ENCODE data around the gene ANAPC4.

ANAPC4 gene

DNA sequence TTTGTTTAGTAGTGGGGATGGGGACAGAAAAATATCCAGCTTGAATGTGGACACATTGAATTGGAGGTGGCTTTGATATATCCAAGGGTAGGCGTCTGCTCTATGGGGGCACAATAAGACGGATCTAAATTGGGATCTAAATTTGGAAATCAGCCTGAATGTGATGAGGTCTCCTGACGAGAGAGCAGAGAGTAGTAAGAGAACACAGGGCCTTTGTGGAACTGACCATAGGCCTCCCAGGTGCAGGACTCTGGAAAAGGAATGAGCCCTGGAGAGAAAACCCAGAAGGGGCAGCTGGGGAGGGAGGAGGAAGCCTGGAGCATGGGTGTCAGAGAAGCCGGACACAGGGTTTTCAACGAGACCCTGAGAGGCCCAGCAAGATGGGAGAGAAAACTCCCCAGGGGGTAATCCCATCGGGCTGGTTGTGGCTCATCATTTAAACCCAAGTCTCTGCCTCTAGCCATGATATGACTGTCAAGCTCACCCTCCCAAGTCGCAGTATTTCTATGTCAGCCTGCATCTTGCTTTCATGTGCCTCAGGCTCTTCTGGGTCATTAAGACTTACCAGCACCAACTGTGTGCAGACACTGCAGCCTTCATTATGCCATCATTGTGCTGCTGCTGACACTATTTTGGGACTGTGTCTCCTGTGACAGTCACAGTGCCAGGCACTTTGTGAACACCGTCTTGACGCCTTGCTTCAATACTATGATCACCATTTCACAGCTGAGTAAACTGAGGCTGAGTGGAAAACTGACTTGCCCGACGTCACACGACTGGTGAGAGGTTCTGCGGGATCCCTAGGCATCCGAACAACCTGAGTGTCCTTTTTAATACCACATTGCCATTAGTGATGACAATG lies 57.1 kb downstream of the ANAPC4 start:
- DNase-seq, result no peak

GRCh38 chr4:25437926-25438325 lies 60.9 kb downstream of the ANAPC4 start:
- no peak for DNase-seq

GRCh38 chr4:25439918-25440477 lies 62.9 kb downstream of the ANAPC4 start:
- peak; percentile 58 for DNase-seq

DNA sequence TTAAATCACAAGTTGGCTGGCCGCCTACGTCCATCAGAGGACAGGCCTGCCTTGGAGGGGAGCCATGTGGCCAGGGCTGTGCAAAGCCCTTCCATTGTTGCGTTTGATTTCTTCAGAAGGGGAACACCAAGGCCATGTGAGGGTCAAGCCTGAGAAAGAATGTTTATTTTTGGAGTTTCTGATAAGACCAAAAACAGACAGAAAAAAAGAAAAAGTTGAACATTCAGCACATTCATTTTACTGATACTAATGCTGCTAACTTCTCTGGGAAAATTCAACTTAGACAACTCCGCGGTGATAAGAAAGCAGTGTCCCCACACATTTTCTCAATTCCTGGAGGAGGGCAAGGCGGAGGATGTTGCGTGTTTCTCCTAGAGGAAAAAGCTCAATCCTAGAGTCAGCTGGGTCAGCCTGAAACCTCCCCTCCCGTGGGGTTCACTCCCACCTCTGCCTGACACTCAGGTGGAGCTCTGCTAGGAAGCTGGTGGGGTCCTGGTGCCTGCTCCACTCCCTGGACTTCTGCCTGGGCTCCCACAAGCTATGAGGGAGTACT lies 63.5 kb downstream of the ANAPC4 start:
- no peak for DNase-seq

DNA sequence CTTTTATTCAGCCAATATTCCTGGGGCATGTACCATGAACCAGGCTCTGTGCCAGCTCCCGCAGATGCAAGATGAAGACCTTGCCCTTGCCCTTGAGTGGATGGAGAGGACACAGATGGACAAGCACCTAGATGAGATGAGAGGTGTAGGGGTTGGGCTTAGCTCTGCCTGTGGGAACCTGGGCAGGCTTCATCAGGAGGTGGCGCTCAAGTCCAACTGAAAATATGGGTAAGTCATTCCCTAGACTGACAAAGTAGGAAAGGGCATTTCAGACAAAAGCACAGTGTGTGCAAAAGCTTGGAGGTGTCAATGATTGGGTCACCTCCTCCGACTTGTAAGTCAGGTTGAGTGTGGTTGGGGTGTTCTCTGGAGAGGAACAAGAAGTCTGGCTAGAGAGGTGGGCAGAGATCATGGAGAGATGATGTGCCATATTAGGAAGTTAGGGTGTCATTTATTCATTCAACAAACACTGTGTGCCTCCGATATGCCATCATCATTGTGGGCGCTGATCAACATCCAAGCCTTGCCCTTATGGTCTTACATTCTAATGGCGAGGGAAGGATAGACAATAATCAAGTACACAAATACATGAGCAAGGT lies 64.6 kb downstream of the ANAPC4 start:
- no peak for DNase-seq

DNA sequence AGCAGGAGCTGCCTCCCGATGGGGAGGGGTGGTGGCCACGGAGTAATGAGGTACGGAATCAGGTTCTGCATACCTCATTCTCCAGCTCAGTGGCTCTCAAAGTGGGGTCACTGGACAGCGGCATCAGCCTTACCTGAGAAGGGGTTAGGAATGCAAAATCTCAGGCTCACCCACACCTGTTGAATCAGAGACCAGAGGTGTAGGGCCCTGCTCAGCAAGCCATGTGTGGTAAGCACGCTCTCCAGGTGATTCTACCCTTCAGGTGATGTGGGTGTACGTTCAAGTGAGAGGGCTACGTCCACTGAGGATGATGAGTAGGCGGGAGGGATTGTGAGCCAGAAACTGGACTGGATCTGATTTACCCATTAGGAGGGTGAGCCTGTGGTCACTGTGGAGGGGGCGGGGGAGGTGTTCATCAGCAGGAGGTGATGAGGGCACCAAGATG lies 65.8 kb downstream of the ANAPC4 start:
- no peak for DNase-seq

- no peak for DNase-seq
These were observed 66.8 kb downstream of the ANAPC4 start for GRCh38 chr4:25443851-25444250.

GRCh38 chr4:25446611-25447010 lies 69.5 kb downstream of the ANAPC4 start:
- no peak for DNase-seq

DNA sequence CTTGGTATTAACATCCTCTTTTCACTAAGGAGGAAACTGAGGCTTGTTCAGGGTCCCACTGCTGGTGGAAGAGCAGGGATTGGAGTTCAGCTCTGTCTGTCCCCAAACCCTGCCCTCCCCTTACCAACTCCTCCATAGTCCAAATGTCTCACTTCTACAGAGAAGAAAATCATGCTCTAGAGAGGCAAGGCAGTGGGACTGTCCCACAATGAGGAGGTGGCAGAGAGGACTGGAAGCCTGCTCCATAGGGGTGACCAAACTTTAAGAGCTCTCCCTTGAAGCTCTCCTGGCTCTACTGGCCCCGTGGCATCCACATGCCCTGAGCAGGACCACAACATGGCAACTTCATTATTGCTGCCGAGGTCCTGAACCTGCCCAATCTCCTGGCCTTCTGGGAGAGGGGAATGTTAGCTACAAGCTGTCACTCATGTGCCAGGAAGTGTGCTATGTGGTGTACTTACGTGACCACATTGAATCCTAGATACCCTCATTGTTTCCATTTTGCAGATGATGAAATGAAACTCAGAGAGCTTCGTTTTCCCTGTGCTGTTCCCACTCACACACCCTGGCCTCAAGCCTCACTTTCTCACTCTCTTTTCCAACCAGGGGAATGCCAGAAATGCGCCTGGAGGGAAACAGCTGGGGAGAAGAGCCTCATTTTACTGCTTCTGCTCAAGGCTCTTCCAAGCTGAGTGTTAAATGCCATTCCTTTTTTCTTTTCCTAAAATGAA lies 71.5 kb downstream of the ANAPC4 start:
- DNase-seq, result no peak

GRCh38 chr4:25449270-25449669 lies 72.2 kb downstream of the ANAPC4 start:
- DNase-seq, result no peak

- DNase-seq, result no peak
These were observed 72.6 kb downstream of the ANAPC4 start for GRCh38 chr4:25449688-25450087.

DNA sequence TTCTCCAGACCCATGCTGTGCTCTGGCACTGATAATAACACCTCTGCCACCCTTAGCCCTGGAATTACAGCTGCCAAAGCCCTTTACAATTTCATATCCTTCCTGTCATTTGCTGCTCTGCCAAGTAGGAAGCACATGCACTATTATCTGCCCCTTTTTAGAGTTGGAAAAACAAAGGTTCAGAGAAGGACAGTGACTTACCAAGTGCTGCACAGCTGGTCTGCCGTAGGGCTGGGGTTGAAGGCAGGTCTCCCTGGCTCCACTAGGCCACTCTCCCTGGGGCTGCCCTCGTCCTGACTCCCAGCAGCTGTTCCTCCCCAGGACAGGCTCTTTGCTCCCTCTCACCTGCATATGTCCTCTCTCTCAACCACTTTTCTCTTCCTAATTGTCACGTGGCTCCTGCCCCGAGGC lies 73.4 kb downstream of the ANAPC4 start:
- no peak for DNase-seq

- no peak for DNase-seq
These were observed 74.6 kb downstream of the ANAPC4 start for GRCh38 chr4:25451676-25452075.

DNA sequence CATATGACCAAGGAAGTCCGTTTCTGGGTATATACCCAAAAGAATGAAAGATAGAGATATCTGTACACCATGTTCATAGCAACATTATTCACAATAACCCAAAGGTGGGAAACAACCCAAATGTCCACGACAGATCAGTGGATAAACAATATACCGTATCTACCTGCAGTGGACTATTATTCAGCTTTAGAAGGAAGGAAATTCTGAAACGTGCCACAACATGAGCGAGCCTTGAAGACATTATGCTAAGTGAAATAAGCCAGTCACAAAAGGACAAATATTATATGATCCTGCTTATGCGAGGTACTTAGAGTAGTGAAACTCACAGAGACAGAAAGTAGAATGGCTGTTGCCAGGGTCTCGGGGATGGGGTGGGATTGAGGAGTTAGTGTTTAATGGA lies 75.0 kb downstream of the ANAPC4 start:
- DNase-seq, result no peak

DNA sequence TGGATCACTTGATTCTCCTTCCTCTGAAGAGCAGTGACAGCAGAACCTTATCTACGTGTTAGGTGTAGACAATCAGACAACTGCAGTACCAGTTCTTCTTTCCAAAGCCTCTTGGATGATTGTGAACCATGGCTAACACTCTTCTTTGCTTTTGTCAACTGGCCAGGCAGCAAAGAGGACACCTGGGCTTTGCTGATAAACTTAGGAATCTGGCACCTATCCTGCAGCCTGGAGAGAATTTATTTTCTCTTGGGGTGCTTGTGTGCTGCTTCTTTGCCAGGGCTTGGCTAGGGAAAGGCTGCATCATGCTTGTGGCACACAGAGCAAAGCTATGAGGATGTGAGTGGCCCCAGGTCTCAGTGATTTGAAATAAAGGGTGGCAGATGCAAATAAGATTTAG lies 77.4 kb downstream of the ANAPC4 start:
- DNase-seq, result no peak

- no peak for DNase-seq
These were observed 80.1 kb downstream of the ANAPC4 start for GRCh38 chr4:25457053-25457715.

GRCh38 chr4:25466966-25467697 lies 90.1 kb downstream of the ANAPC4 start:
- no peak for DNase-seq

DNA sequence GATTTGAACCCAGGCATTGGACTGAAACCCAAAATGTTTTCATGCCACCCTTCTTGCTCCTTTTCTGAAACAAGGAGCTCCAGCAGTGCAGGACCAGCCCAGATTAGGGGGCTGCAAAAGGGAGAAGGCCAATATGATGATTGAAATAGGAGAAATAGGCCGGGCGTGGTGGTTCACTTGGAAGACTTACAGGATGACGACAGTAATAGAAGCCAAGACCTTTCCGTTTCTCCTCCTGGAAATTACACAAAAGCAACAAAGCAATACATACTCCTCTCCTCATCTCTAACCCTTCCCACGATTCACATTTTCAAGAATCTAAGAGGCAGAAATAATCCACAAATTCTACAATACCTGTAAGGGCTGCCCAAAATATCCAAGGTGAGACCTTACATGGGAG lies 90.8 kb downstream of the ANAPC4 start:
- no peak for DNase-seq
